Rectal smooth muscle tissue (tissue), 1 donor: ENCODE measurements around the gene MEF2A.

Experiments
- H3K27ac ChIP-seq: one replicate; pipeline ENCODE4 v1.7.0; 2013; ENCODE audit warnings: low read depth, low read length, inconsistent platforms
- H3K27me3 ChIP-seq: one replicate; pipeline ENCODE4 v1.7.0; 2013; ENCODE audit warnings: low read length; ENCODE audit not compliant: control insufficient read depth, insufficient read depth
- H3K36me3 ChIP-seq: one replicate; pipeline ENCODE4 v1.7.0; 2013; ENCODE audit warnings: low read length; ENCODE audit not compliant: control insufficient read depth, insufficient read depth
- H3K4me1 ChIP-seq: one replicate; pipeline ENCODE4 v1.7.0; 2013; ENCODE audit warnings: low read length; ENCODE audit not compliant: control insufficient read depth, insufficient read depth
- H3K4me3 ChIP-seq: one replicate; pipeline ENCODE4 v1.7.0; 2013; ENCODE audit warnings: low read length
- H3K9ac ChIP-seq: one replicate; pipeline ENCODE4 v1.7.0; 2013; ENCODE audit warnings: low read length

The MEF2A gene

DNA sequence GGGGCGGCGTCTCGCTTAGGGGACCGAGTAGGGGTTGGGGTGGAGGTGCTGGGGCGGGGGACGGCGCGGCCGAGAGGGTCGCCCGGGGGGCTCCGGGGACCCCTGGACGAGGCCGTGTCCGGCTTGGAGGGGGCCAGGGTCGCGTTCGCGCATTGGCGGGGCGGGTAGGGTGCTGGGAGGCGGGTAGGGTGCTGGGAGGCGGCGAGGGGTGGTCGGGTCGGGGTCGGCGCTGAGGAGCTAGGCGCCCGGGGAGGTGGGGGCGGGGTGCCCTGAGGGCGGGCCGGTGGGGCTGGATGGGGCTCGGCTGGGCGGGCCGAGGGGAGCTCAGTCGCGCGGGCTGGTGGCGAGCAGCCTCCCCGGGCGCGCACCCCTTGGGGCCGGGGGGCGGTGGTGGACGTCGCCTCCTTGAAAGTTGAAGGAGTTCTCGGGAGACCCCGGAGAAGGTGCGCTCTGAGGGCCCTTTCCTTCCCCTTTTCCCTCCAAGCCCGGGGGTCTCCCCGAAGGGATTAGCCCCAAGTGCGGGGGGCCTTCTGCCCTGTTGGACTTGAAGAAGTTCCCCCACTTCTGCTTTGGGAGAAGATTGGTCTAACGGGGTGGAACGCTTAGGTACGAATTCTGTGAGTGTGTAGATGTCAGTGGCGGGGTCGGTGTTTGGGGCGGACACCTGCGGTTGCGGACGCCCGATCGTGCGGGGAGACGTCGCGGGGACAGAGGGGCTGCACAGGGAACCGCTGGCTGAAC lies 543 bp downstream of the MEF2A start:
- Histone ChIP-seq H3K4me3 (peak overlapping the region; percentile 75), H3K27me3 (no peaks in the 10 kb centered on the region), H3K4me1 (peaks cover 18% of the 10 kb centered on the region), H3K36me3 (no peaks in the 10 kb centered on the region), H3K27ac (peak overlapping the region; percentile 96), H3K9ac (peak overlapping the region; percentile 67)

GRCh38 chr15:99568625-99569352 lies 3.0 kb downstream of the MEF2A start:
- no peaks in the 10 kb centered on the region for H3K36me3 ChIP-seq
- H3K27ac ChIP-seq, result no peak overlapping the region
- H3K27me3 ChIP-seq, result no peaks in the 10 kb centered on the region
- no peak overlapping the region for H3K4me3 ChIP-seq
- H3K9ac ChIP-seq, result no peak overlapping the region
- H3K4me1 ChIP-seq, result peaks cover 20% of the 10 kb centered on the region

DNA sequence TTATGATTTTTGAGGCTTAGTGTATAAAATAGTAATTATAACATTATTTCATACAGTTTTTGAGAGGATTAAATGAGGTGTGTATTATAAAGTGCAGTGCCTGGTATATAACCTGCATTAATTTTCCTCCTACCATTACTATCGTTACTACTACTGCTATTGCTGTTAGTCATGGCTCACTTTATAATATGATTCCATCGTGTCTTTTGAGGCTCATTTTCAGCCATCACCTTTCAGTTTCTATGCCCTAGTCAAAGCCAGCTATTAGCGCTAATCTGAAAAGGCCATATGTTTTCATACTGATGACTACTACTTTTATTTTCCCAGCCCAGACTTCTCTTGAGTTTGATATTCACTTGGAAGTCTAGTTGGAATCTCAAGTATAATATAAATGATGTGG lies 5.5 kb downstream of the MEF2A start:
- H3K36me3 ChIP-seq, result no peaks in the 10 kb centered on the region
- H3K27me3 ChIP-seq, result no peaks in the 10 kb centered on the region
- no peak overlapping the region for H3K27ac ChIP-seq
- no peak overlapping the region for H3K4me3 ChIP-seq
- H3K9ac ChIP-seq, result no peak overlapping the region
- peaks cover 13% of the 10 kb centered on the region for H3K4me1 ChIP-seq

- Histone ChIP-seq H3K9ac (no peak overlapping the region), H3K27me3 (no peaks in the 10 kb centered on the region), H3K36me3 (no peaks in the 10 kb centered on the region), H3K27ac (no peak overlapping the region), H3K4me3 (no peak overlapping the region), H3K4me1 (peaks cover 15% of the 10 kb centered on the region)
Observed at GRCh38 chr15:99574048-99574447, 8.3 kb downstream of the MEF2A start.

DNA sequence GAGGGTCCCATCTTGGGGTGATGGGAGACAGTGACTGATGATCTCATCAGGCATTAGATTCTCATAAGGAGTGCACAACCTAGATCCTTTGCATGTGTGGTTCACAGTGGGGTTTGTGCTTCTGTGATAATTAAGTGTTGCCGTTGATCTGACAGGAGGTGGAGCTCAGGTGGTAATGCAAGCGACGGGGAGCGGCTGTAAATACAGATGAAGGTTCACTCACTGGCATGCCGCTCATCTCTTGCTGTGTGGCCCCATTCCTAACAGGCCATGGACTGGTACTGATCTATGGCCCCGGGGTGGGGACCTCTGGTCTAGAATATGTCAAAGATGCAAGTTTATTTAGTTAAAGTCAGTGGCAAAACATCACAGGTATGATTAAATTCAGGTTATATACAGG lies 8.7 kb downstream of the MEF2A start:
- peaks cover 15% of the 10 kb centered on the region for H3K4me1 ChIP-seq
- no peaks in the 10 kb centered on the region for H3K36me3 ChIP-seq
- H3K27ac ChIP-seq, result no peak overlapping the region

GRCh38 chr15:99578809-99579208 lies 13.0 kb downstream of the MEF2A start:
- Histone ChIP-seq H3K9ac (no peak overlapping the region), H3K27ac (no peak overlapping the region), H3K36me3 (no peaks in the 10 kb centered on the region), H3K4me3 (no peak overlapping the region), H3K4me1 (peaks cover 17% of the 10 kb centered on the region), H3K27me3 (no peaks in the 10 kb centered on the region)

More for the DNA sequence above, 8.7 kb downstream of the MEF2A start:
- Histone ChIP-seq H3K9ac (no peak overlapping the region), H3K27me3 (no peaks in the 10 kb centered on the region), H3K4me3 (no peak overlapping the region)

DNA sequence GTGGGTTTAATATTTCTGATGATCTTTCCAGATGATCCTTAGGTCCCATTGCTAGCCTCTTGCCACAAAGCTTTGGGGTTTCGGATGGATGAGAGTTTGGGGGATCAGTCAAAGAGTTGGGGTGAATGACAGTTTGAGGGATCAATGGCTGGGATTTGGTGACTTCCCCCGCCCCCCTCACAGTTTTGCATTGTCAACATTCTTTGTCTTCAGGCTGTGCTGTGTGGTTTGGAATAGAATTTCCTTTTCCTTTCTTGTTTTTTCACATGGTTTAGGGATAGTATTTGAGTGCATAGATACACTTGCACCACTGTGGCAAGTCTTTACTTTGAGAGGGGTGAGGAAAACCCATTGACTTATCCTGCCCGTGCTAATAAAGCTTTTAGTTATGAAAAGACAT lies 14.3 kb downstream of the MEF2A start:
- Histone ChIP-seq H3K9ac (no peak overlapping the region), H3K4me1 (peaks cover 14% of the 10 kb centered on the region), H3K27ac (no peak overlapping the region), H3K4me3 (no peak overlapping the region), H3K27me3 (no peaks in the 10 kb centered on the region), H3K36me3 (no peaks in the 10 kb centered on the region)

DNA sequence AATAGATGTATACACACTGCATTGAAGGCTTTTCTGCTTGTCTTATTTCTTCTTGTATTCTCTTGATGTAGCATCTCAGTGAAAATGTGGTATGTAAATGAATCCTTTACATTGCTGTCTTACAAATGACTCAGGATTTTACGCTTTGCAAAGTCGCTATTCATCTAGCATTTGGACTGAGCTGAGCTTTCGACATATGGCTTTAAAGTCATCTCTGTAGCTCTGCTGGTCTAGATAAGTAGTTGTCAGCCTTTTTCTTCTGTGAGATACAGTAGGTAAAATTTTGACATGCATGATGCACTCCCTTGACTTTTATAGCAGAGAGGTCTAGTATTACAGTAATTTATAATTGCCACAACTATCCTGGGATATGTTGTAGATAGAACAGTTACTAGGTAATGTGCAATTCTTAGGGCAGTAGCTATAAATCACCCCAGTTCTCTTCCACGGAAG lies 16.8 kb downstream of the MEF2A start:
- Histone ChIP-seq H3K4me3 (no peak overlapping the region), H3K4me1 (peaks cover 14% of the 10 kb centered on the region), H3K36me3 (no peaks in the 10 kb centered on the region), H3K27me3 (no peaks in the 10 kb centered on the region), H3K9ac (no peak overlapping the region), H3K27ac (no peak overlapping the region)

DNA sequence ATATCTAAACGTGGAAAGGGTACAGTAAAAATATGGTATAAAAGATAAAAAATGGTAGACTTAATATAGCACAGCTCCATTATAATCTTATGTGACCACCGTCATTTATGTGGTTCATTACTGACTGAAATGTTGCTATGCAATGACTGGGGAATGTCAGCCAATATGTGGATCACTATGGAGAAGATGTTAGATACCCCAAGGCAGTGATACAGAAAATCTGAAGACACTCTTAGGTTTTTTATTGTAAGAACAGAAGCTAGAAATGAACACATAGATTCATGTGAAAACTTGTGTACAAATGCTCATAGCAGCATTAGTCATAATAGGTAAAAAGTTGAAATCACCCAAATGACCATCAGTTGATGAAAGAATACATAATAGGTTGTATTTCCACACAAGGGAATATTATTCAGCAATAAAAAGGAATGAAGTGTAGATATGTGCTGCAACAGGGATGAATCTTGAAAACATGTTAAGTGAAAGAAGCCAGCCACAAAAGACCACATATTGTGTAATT lies 18.4 kb downstream of the MEF2A start:
- H3K27me3 ChIP-seq, result no peaks in the 10 kb centered on the region
- peaks cover 8% of the 10 kb centered on the region for H3K4me1 ChIP-seq
- no peak overlapping the region for H3K4me3 ChIP-seq

GRCh38 chr15:99586121-99586520 lies 20.3 kb downstream of the MEF2A start:
- H3K9ac ChIP-seq, result no peak overlapping the region
- no peaks in the 10 kb centered on the region for H3K27me3 ChIP-seq
- no peak overlapping the region for H3K4me3 ChIP-seq
- H3K36me3 ChIP-seq, result no peaks in the 10 kb centered on the region
- H3K27ac ChIP-seq, result no peak overlapping the region
- peaks cover 8% of the 10 kb centered on the region for H3K4me1 ChIP-seq

More for the DNA sequence above, 18.4 kb downstream of the MEF2A start:
- H3K9ac ChIP-seq, result no peak overlapping the region
- H3K27ac ChIP-seq, result no peak overlapping the region
- H3K36me3 ChIP-seq, result no peaks in the 10 kb centered on the region

DNA sequence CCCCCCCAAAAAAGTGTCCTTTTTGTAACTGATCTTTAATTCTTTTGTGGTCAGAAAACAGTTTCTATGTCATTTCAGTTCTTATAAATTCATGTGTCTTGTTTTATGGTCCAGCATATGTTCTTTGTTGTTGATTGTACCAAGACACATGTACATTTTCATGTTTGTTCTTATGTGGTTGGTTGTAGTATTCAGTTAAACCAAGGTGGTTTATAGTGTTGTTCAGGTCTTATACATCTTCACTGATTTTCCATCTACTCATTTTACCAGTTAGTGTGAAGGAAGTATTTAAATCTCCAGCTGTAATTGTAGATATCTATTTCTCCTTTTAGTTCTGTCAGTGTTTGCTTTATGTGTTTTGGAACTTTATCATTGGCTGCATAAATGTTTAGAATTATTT lies 24.0 kb downstream of the MEF2A start:
- no peak overlapping the region for H3K27ac ChIP-seq
- peaks cover 7% of the 10 kb centered on the region for H3K4me1 ChIP-seq
- H3K27me3 ChIP-seq, result no peaks in the 10 kb centered on the region
- no peaks in the 10 kb centered on the region for H3K36me3 ChIP-seq
- no peak overlapping the region for H3K9ac ChIP-seq
- H3K4me3 ChIP-seq, result no peak overlapping the region

DNA sequence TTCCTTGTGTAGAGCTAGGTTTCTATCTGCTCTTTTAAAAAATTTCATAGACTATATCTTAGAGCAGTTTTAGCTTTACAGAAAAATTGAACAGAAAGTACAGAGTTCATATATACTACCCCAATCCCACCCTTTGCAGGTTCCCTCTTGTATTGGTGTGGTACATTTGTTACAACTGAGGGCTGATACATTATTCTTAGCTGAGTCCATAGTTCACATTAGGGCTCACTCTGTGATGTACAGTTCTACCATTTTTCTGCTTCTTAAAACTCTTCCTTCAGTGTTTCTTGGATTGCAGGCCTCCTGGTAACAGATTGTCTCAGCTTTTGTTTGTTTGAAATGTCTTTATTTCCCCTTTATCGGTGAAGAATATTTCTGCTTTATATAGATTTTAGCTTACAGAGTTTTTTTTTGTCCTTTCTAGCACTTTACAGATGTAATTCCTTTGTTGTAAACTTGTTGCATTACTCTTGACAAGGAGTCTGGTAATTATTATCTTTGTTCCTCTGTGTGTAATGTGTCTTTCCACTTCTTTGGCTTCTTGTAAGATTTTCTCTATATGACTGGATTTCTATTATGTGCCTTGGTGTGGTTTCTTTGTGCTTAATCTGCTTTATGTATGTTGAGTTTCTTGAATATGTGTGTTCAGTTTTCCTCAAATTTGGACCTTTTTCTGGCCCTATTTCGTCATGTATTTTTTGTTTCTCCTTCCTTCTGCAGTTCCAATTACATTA lies 25.3 kb downstream of the MEF2A start:
- Histone ChIP-seq H3K27me3 (no peaks in the 10 kb centered on the region), H3K4me1 (peaks cover 8% of the 10 kb centered on the region), H3K36me3 (no peaks in the 10 kb centered on the region), H3K9ac (no peak overlapping the region), H3K4me3 (no peak overlapping the region), H3K27ac (no peak overlapping the region)
